ENCODE results near the gene HHAT.

DNA sequence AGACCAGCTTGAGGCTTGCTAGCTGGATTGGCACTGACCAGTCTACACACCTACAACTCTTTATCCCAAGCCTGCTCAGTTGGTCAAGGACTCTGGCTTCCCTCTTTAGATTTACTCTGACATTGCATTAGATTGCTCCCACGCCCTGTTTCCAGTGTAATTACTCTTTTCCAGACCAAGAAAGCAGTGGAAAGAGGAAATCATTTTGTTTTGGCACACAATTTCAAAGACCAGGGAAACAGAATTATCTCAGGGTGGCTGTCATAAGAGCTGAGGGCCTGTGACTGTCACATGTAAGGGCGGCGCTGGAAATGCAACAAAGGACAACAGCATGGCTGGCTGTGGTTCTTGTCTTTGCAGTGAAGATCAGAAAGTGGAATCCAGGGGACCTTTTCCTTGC lies 302.7 kb downstream of the HHAT start:
- TF ChIP-seq, protein P1, sequence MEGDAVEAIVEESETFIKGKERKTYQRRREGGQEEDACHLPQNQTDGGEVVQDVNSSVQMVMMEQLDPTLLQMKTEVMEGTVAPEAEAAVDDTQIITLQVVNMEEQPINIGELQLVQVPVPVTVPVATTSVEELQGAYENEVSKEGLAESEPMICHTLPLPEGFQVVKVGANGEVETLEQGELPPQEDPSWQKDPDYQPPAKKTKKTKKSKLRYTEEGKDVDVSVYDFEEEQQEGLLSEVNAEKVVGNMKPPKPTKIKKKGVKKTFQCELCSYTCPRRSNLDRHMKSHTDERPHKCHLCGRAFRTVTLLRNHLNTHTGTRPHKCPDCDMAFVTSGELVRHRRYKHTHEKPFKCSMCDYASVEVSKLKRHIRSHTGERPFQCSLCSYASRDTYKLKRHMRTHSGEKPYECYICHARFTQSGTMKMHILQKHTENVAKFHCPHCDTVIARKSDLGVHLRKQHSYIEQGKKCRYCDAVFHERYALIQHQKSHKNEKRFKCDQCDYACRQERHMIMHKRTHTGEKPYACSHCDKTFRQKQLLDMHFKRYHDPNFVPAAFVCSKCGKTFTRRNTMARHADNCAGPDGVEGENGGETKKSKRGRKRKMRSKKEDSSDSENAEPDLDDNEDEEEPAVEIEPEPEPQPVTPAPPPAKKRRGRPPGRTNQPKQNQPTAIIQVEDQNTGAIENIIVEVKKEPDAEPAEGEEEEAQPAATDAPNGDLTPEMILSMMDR (IDR thresholded peaks at IDR 0.05): no peak
- TF ChIP-seq POLR2AphosphoS5 (IDR thresholded peaks at IDR 0.05): no peak
- no peak for TF ChIP-seq POLR2A (IDR thresholded peaks at IDR 0.05)

All from transverse colon (tissue), 4 donors.